ACC112 (cell line): ENCODE results near the gene SLC8A1.
A peak's percentile ranks its signal among the peaks of the same experiment; 100 is the strongest.

Source experiments
- H2AFZ ChIP-seq: fragments of 200-600 bp; sonication (generic); one replicate; pipeline ENCODE4 v1.6.0; 2017; ENCODE audit warnings: antibody characterized with exemption, low read length; ENCODE audit not compliant: unreplicated experiment
- H3K27ac ChIP-seq: fragments of 200-600 bp; sonication (generic); 2 replicates; pipeline ENCODE4 v1.5.1; 2014; ENCODE audit warnings: low read depth, mild to moderate bottlenecking, antibody characterized with exemption, low read length, moderate library complexity
- H3K27me3 ChIP-seq: fragments of 200-600 bp; sonication (generic); 2 replicates; pipeline ENCODE4 v1.6.1; 2014; ENCODE audit warnings: mild to moderate bottlenecking, antibody characterized with exemption, low read length, moderate library complexity, mixed read lengths; ENCODE audit not compliant: insufficient read depth
- H3K36me3 ChIP-seq: fragments of 200-600 bp; sonication (generic); 2 replicates; pipeline ENCODE4 v1.6.1; 2016; ENCODE audit warnings: mild to moderate bottlenecking, antibody characterized with exemption, low read length, moderate library complexity, mixed read lengths; ENCODE audit not compliant: insufficient read depth
- H3K4me1 ChIP-seq: fragments of 200-600 bp; sonication (generic); one replicate; pipeline ENCODE4 v1.6.1; 2016; ENCODE audit warnings: low read length, mixed read lengths; ENCODE audit not compliant: insufficient read depth, unreplicated experiment, control insufficient read depth
- H3K4me3 ChIP-seq: fragments of 200-600 bp; sonication (generic); 2 replicates; pipeline ENCODE4 v1.5.1; 2014; ENCODE audit warnings: mild to moderate bottlenecking, low read depth, low read length
- H3K79me2 ChIP-seq: fragments of 200-600 bp; sonication (generic); one replicate; pipeline ENCODE4 v1.6.0; 2016; ENCODE audit warnings: low read length; ENCODE audit not compliant: control insufficient read depth, unreplicated experiment, insufficient read depth

The SLC8A1 gene

DNA sequence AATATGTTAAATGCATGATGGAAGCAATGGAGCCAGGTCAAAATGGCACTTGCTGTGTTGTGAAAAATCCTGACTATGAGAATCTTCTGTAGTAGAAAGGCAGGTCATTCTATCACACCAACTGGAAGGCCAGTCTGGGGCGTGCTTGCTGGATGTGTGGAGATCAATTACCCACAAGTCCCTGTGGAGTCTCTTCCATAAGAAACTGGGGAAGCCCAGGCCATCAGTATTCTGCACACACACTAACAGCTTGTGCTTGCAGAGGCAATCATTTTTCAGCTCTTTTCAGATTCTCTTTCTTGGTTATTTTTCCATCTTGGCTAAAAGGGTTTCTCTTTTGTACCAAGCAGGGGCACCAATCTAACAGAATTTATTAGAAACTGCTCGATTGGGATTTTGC, 190.8 kb downstream of the SLC8A1 start:
- Histone ChIP-seq H3K27me3 (no peaks in the 10 kb centered on the region), H3K79me2 (no peaks in the 10 kb centered on the region), H3K27ac (no peak overlapping the region), H3K4me1 (peaks cover 7% of the 10 kb centered on the region), H2AFZ (no peak overlapping the region), H3K4me3 (no peak overlapping the region), H3K36me3 (no peaks in the 10 kb centered on the region)

DNA sequence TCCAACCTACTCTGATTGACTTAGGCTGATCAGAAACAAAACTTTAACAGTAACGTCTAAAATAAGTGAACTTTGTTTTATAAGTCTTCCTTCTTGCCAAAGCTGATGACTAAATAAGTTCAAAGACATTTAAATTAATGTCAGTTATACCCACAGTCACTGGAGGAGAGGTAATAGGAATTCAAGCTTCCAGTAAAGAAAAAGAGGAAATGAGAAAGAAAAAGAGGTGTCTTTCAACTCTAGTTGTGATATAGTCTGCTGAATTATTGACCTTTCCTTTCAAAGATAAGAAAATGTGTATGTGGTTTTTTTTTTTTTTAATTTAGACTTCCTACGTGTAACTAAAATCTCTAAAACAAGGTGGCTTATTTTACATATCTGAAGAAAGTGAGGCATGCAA, 191.5 kb downstream of the SLC8A1 start:
- Histone ChIP-seq H3K27me3 (no peaks in the 10 kb centered on the region), H3K4me3 (no peak overlapping the region), H3K4me1 (peaks cover 7% of the 10 kb centered on the region), H3K79me2 (no peaks in the 10 kb centered on the region), H3K27ac (no peak overlapping the region), H3K36me3 (no peaks in the 10 kb centered on the region), H2AFZ (peak overlapping the region; percentile 18)

DNA sequence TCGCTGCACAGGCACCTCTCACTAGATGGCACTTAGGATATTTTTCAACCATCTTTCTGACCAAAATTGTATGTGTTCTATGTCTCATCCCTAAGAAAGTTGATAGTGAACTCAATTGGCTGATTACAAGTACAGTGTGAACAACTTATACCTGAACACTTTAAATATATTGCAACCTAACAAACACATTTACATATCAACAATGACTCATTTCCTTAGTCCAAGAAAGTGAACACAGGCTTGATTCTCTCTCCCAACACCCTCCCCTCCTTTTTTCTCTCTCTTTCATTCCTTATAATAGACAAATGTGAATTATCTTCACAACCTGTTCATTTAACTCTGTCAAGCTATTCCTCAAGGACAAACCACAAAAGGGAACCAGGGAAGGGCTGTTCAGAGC, 192.0 kb downstream of the SLC8A1 start:
- Histone ChIP-seq H2AFZ (peak overlapping the region; percentile 18), H3K36me3 (no peaks in the 10 kb centered on the region), H3K27me3 (no peaks in the 10 kb centered on the region), H3K27ac (no peak overlapping the region), H3K79me2 (no peaks in the 10 kb centered on the region), H3K4me1 (peaks cover 7% of the 10 kb centered on the region), H3K4me3 (no peak overlapping the region)

DNA sequence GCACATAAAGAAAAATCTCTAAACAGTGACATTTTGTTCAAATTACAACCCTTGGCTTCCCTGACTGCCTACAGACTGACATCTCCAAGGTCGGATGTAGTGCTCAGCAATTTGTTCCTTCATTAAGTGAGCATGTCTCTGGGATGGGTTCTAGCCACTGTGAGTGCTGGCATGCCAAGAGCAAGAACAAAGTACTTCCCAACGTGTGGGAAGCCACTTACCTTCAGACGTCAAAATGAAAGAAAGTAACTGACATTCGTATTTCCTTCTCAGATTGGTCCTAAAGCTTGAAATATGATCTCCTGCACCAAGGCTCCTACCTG, 193.8 kb downstream of the SLC8A1 start:
- no peaks in the 10 kb centered on the region for H3K27me3 ChIP-seq
- peaks cover 7% of the 10 kb centered on the region for H3K4me1 ChIP-seq
- no peaks in the 10 kb centered on the region for H3K79me2 ChIP-seq
- H3K4me3 ChIP-seq = no peak overlapping the region
- H2AFZ ChIP-seq = no peak overlapping the region
- H3K27ac ChIP-seq = no peak overlapping the region
- H3K36me3 ChIP-seq = no peaks in the 10 kb centered on the region

DNA sequence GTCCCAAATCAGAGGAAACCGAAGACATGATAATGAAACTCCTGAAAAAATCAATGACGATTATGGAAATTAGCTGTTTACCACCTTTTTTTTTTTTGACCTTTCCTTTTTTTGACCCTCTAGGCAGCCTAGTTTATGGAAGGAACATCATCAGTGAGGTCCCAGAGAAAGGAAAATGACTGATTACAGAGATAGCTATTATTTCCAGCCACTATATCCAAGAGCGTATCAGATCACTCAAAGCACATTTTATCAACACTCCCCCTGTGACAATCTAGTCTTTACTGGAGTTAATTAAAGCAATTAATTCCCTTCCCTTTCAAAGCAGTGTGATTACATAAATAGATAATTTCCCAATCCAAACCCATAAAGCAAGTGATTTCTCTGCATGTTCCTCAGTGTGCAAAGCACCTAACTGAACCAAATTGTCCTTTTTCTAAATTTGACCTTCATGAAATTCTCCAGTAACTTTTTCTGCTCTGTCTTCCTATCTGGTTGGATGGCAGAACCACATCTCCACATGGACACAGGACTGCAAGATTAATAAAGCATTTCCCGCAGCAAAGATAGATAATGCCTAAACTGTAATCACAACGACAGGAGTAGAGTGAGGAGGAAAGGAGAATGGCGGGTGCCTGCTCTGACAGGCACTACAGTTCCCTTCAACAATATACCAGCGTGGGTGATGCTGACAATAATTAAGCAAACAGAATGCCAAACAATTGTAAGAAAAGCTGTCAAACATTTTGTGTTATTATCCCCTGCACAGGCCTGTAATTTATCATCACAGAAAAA, 194.4 kb downstream of the SLC8A1 start:
- H3K36me3 ChIP-seq = no peaks in the 10 kb centered on the region
- no peak overlapping the region for H2AFZ ChIP-seq

DNA sequence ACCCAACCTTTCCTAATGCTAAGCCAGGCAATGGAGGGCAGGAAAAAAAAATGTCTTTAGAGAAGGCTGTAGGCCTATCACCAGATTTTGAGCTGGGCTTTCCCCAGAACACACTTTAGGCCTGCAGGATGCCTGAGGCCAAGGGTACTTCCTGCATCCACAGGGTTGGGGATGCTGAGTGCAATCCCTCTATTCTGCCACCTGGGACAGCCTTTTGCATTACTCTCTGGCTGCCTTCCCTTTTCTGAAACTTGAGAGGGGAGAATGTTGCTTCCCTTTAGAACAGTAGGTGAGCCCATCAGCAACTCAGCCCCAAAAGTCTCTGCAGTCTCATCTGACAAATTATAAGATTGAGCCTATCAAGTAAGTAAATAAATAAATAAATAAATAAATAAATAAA, 195.2 kb downstream of the SLC8A1 start:
- no peak overlapping the region for H2AFZ ChIP-seq
- no peak overlapping the region for H3K27ac ChIP-seq
- no peak overlapping the region for H3K4me3 ChIP-seq
- H3K36me3 ChIP-seq = no peaks in the 10 kb centered on the region
- peaks cover 7% of the 10 kb centered on the region for H3K4me1 ChIP-seq
- no peaks in the 10 kb centered on the region for H3K27me3 ChIP-seq
- H3K79me2 ChIP-seq = no peaks in the 10 kb centered on the region

More for the DNA sequence above, 194.4 kb downstream of the SLC8A1 start:
- peaks cover 7% of the 10 kb centered on the region for H3K4me1 ChIP-seq
- H3K4me3 ChIP-seq = no peak overlapping the region
- H3K79me2 ChIP-seq = no peaks in the 10 kb centered on the region
- no peaks in the 10 kb centered on the region for H3K27me3 ChIP-seq
- no peak overlapping the region for H3K27ac ChIP-seq

DNA sequence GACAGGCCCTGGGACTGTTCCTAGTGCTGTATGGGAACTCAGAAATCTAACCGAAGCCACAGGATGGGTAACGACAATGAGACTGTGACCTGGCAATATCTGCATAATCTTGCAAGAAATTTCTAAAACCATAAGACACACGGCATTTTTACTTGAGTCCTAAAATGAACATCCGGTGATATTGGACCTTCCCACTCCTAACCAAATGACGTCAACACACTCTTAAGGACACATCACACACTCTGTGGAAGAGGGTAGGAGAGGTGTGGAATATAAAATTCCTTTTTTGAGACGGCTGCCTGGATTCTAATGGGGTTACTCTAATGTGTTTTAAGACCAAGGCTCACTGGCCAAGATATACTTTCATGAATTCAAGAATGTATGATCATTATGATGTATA, 195.9 kb downstream of the SLC8A1 start:
- H3K4me3 ChIP-seq = no peak overlapping the region
- peaks cover 7% of the 10 kb centered on the region for H3K4me1 ChIP-seq
- H3K27ac ChIP-seq = no peak overlapping the region
- H2AFZ ChIP-seq = no peak overlapping the region
- no peaks in the 10 kb centered on the region for H3K27me3 ChIP-seq
- H3K79me2 ChIP-seq = no peaks in the 10 kb centered on the region
- H3K36me3 ChIP-seq = no peaks in the 10 kb centered on the region

DNA sequence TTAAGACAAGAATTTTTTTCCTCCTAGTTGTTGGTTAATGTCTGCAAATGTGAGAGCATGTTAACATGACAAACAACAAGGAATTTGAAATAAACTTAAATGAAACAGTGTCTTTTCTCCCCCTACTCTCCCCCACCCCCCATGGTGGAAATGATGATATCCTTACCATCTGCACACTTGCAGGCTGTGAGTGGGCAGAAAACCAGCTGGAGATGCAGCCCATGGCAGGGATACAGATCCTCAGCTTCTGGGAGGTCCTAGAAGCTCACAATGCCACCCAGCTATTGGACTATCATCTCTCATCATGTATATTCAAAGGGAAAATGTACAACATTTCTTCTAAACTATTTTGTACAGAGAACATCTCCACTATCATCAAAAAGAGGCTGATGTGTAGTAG, 196.8 kb downstream of the SLC8A1 start:
- H3K4me1 ChIP-seq = peaks cover 3% of the 10 kb centered on the region
- H3K27ac ChIP-seq = no peak overlapping the region
- H3K79me2 ChIP-seq = no peaks in the 10 kb centered on the region
- no peaks in the 10 kb centered on the region for H3K27me3 ChIP-seq
- H2AFZ ChIP-seq = no peak overlapping the region
- H3K4me3 ChIP-seq = no peak overlapping the region
- no peaks in the 10 kb centered on the region for H3K36me3 ChIP-seq

DNA sequence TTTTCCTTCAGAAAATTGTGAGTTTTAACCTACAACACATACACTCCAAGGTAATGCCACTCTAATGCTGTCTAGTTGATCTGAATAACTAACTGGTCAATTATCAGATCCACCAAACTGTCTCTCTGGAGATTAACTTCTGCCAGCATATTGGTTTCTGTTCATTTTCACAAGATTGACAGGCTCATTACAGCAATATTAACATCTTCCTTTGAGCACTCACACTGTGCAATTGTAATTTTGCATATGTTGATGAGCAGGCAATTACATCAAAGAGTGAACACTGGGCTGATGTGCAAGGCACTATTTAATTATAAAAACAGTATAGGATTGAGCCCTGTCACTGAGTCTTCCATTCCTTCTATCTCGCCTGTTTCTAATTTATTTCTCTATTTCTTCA, 197.3 kb downstream of the SLC8A1 start:
- Histone ChIP-seq H3K36me3 (no peaks in the 10 kb centered on the region), H3K79me2 (no peaks in the 10 kb centered on the region), H3K27me3 (no peaks in the 10 kb centered on the region), H2AFZ (no peak overlapping the region), H3K4me1 (no peaks in the 10 kb centered on the region), H3K27ac (no peak overlapping the region), H3K4me3 (no peak overlapping the region)

DNA sequence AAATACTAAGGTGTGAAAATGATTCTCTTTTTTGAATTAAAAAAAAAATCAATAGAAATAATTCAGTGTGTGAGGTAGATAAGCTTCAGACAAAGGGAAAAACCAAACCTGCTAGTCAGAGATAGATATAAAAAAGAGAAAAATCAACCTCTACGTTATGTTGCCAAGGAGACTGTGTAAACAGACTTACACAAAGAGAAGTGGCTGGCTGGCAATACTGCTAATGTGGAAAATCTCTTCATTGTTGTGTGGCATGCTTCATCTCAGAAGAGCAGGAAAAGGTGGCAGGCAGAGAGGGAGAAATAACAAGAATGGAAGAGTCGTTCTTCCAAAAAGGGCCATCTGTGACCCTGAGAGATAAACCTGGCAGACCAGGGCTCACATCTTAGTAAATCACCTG, 200.8 kb downstream of the SLC8A1 start:
- Histone ChIP-seq H3K4me3 (no peak overlapping the region), H3K4me1 (no peaks in the 10 kb centered on the region), H3K27ac (no peak overlapping the region), H3K79me2 (no peaks in the 10 kb centered on the region), H2AFZ (no peak overlapping the region), H3K36me3 (no peaks in the 10 kb centered on the region), H3K27me3 (no peaks in the 10 kb centered on the region)

DNA sequence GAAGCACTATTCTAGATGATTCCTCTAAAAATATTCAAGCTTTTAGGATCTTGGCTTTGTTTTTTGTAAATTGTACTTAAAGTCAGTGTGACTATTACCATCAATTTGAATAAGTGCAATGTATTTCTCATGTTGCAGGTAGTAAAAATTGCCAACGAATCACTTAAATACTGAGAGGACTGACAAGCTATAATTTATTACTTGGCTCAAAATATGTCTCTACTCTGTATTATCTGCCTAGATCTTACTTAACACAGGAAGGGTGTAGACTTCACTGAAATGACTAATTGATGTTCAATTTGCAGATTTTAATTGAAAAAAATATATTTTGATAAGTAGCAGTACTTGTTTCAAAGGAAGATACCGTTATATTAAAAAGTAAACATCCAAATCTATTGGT, 202.3 kb downstream of the SLC8A1 start:
- Histone ChIP-seq H3K4me3 (no peak overlapping the region), H3K79me2 (no peaks in the 10 kb centered on the region), H2AFZ (no peak overlapping the region), H3K27ac (no peak overlapping the region), H3K27me3 (no peaks in the 10 kb centered on the region), H3K36me3 (no peaks in the 10 kb centered on the region), H3K4me1 (peaks cover 3% of the 10 kb centered on the region)
